Astrocyte (in vitro differentiated cells and primary cell): ENCODE results near the gene GJD4. TPM values are rescaled to one million over a fixed set of nuclear protein-coding genes. Genes with fewer than 3 reads are reported as not detected.

Experiments used
- DNase-seq: peaks from one replicate; pipeline ENCODE4 v3.0.0-alpha.2; 2010; ENCODE audit warnings: low read depth
- FAIRE-seq: peaks from 2 replicates; lab custom pipeline; 2011; peaks lifted over from hg19 to GRCh38; lab: Jason Lieb, UNC
- H2AFZ ChIP-seq: 2 replicates; pipeline ENCODE4 v1.6.0; 2012; ENCODE audit warnings: low read depth, low read length, inconsistent platforms
- H3K27ac ChIP-seq: 2 replicates; pipeline ENCODE4 v1.5.1; 2011; ENCODE audit warnings: low read depth, low read length, inconsistent platforms
- H3K27me3 ChIP-seq: 2 replicates; pipeline ENCODE4 v1.6.0; 2011; ENCODE audit warnings: low read length, inconsistent platforms; ENCODE audit not compliant: insufficient read depth
- H3K36me3 ChIP-seq: 2 replicates; pipeline ENCODE4 v1.5.1; 2011; ENCODE audit warnings: low read length, inconsistent platforms; ENCODE audit not compliant: insufficient read depth
- H3K4me1 ChIP-seq: 2 replicates; pipeline ENCODE4 v1.5.1; 2011; ENCODE audit warnings: low read length, inconsistent platforms; ENCODE audit not compliant: insufficient read depth
- H3K4me2 ChIP-seq: 2 replicates; pipeline ENCODE4 v1.6.0; 2012; ENCODE audit warnings: low read length, inconsistent platforms
- H3K4me3 ChIP-seq: 2 replicates; pipeline ENCODE4 v1.5.1; 2011; ENCODE audit warnings: low read depth, mild to moderate bottlenecking, low read length, inconsistent platforms; ENCODE audit not compliant: insufficient read depth
- H3K79me2 ChIP-seq: 2 replicates; pipeline ENCODE4 v1.6.0; 2012; ENCODE audit warnings: mild to moderate bottlenecking, low read length, inconsistent platforms; ENCODE audit not compliant: insufficient read depth
- H3K9ac ChIP-seq: 2 replicates; pipeline ENCODE4 v1.6.0; 2012; ENCODE audit warnings: mild to moderate bottlenecking, low read length, inconsistent platforms
- H3K9me3 ChIP-seq: 2 replicates; pipeline ENCODE4 v1.5.1; 2012; ENCODE audit warnings: low read depth, mild to moderate bottlenecking, low read length, inconsistent platforms; ENCODE audit not compliant: insufficient read depth
- H4K20me1 ChIP-seq: 2 replicates; pipeline ENCODE4 v1.6.0; 2012; ENCODE audit warnings: low read length, inconsistent platforms; ENCODE audit not compliant: insufficient read depth
- H3K27ac Mint-ChIP-seq: one replicate; pipeline ENCODE4 v1.8.0; 2021; ENCODE audit warnings: mild to moderate bottlenecking, mixed read lengths; ENCODE audit not compliant: unreplicated experiment
- H3K27me3 Mint-ChIP-seq: one replicate; pipeline ENCODE4 v1.8.0; 2021; ENCODE audit warnings: low read depth, mixed read lengths; ENCODE audit not compliant: unreplicated experiment
- H3K36me3 Mint-ChIP-seq: one replicate; pipeline ENCODE4 v1.8.0; 2021; ENCODE audit warnings: low read depth, mixed read lengths; ENCODE audit not compliant: unreplicated experiment
- H3K4me1 Mint-ChIP-seq: one replicate; pipeline ENCODE4 v1.8.0; 2021; ENCODE audit warnings: low read depth, mixed read lengths; ENCODE audit not compliant: unreplicated experiment
- H3K4me3 Mint-ChIP-seq: one replicate; pipeline ENCODE4 v1.8.0; 2021; ENCODE audit warnings: mild to moderate bottlenecking, moderate library complexity, mixed read lengths; ENCODE audit not compliant: unreplicated experiment
- H3K9me3 Mint-ChIP-seq: one replicate; pipeline ENCODE4 v1.8.0; 2021; ENCODE audit warnings: mild to moderate bottlenecking, mixed read lengths; ENCODE audit not compliant: unreplicated experiment
- CTCF ChIP-seq: IDR thresholded peaks from 2 replicates; pipeline ENCODE4 v1.5.1; 2011; ENCODE audit warnings: low read depth, mild to moderate bottlenecking, inconsistent platforms, low read length, moderate library complexity; ENCODE audit not compliant: insufficient read depth
- EZH2 ChIP-seq: IDR thresholded peaks from 2 replicates; pipeline ENCODE4 v1.6.1; 2012; ENCODE audit warnings: mild to moderate bottlenecking, low read length, inconsistent platforms; ENCODE audit not compliant: insufficient read depth
- total RNA-seq: library from RNA; stranded (reverse); gene quantifications from 2 replicates; pipeline ENCODE4 v1.2.1, GENCODE V29; 2021

GJD4 gene
- total RNA-seq, 1 donor from 2014 or later = not detected

GRCh38 chr10:35581655-35582054, 23.5 kb upstream of the GJD4 start:
- Mint-ChIP-seq H3K4me3 (no peak overlapping the region), H3K9me3 (peaks cover 4% of the 10 kb centered on the region), H3K36me3 (peaks cover 5% of the 10 kb centered on the region), H3K27me3 (peaks cover 12% of the 10 kb centered on the region), H3K4me1 (peaks cover 7% of the 10 kb centered on the region), H3K27ac (no peak overlapping the region)
- no peaks in the 10 kb centered on the region for H3K9me3 ChIP-seq
- H3K27me3 ChIP-seq = no peaks in the 10 kb centered on the region
- no peak for FAIRE-seq
- H3K79me2 ChIP-seq = no peaks in the 10 kb centered on the region
- no peak overlapping the region for H3K4me2 ChIP-seq
- no peak overlapping the region for H3K27ac ChIP-seq
- H3K36me3 ChIP-seq = no peaks in the 10 kb centered on the region
- DNase-seq = no peak
- H3K9ac ChIP-seq = no peak overlapping the region
- H3K4me1 ChIP-seq = peaks cover 5% of the 10 kb centered on the region
- no peaks in the 10 kb centered on the region for H4K20me1 ChIP-seq
- no peak overlapping the region for H2AFZ ChIP-seq
- TF ChIP-seq EZH2 (no peak), CTCF (no peak)
- H3K4me3 ChIP-seq = no peak overlapping the region

DNA sequence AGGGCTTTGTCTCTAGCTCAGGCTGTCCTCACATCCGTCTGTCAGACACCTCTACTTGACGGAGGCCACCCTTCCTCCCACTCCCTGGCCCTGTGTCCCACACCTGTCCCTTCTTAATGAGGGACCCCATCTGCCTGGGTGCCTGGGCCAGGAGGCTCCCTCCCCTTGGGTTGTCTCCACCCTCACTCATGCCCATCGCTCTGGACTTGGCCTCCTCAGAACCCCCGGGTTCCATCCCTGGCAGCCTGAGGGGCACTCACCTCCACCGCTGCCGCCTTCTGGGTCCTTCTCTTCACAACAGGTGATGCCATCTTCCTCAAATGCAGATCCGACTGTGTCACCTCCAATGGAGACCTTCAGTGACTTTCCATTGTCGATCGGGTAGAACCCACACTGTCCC, 20.2 kb upstream of the GJD4 start:
- Histone ChIP-seq H3K4me2 (no peak overlapping the region), H3K27ac (no peak overlapping the region), H2AFZ (no peak overlapping the region), H3K4me3 (no peak overlapping the region), H3K4me1 (no peaks in the 10 kb centered on the region), H3K79me2 (no peaks in the 10 kb centered on the region), H3K27me3 (no peaks in the 10 kb centered on the region), H4K20me1 (no peaks in the 10 kb centered on the region), H3K9ac (no peak overlapping the region), H3K9me3 (no peaks in the 10 kb centered on the region), H3K36me3 (no peaks in the 10 kb centered on the region)
- Mint-ChIP-seq H3K36me3 (peaks cover 3% of the 10 kb centered on the region), H3K9me3 (peaks cover 4% of the 10 kb centered on the region), H3K4me3 (no peak overlapping the region), H3K27ac (no peak overlapping the region), H3K4me1 (no peaks in the 10 kb centered on the region), H3K27me3 (peaks cover 11% of the 10 kb centered on the region)
- no peak for TF ChIP-seq EZH2
- no peak for TF ChIP-seq CTCF
- no peak for DNase-seq
- no peak for FAIRE-seq

GRCh38 chr10:35585356-35585755, 19.8 kb upstream of the GJD4 start:
- Histone ChIP-seq H3K4me2 (no peak overlapping the region), H3K9me3 (no peaks in the 10 kb centered on the region), H2AFZ (no peak overlapping the region), H3K27ac (no peak overlapping the region), H3K4me1 (no peaks in the 10 kb centered on the region), H3K36me3 (no peaks in the 10 kb centered on the region), H3K79me2 (no peaks in the 10 kb centered on the region), H4K20me1 (no peaks in the 10 kb centered on the region), H3K27me3 (no peaks in the 10 kb centered on the region), H3K9ac (no peak overlapping the region), H3K4me3 (no peak overlapping the region)
- Mint-ChIP-seq H3K4me1 (no peaks in the 10 kb centered on the region), H3K9me3 (peaks cover 4% of the 10 kb centered on the region), H3K36me3 (peaks cover 3% of the 10 kb centered on the region), H3K4me3 (no peak overlapping the region), H3K27ac (no peak overlapping the region), H3K27me3 (peaks cover 11% of the 10 kb centered on the region)
- TF ChIP-seq EZH2 (no peak), CTCF (no peak)
- DNase-seq (no peak), FAIRE-seq (no peak)
